ENCODE results near the gene WHRN.

WHRN gene

DNA sequence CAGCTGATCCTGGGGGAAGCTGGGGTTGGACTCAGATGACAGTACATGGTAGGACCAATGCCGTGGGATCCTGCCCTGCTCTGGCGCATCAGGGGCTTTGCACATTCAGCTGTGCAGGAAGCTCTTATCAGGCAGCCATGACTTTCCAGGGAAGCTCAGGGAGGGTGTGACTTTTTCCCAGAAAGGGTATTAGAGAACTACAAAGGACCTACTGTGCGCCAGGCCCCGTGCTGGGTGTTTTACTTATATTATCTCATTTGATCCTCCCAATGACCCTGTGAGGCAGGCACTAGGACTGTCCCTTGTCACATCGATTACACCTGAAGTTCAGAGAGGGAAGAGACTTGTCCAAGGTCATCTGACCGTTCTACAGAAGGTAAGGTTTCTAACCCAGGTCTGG is 93.8 kb downstream of the WHRN start:
- H3K27ac ChIP-seq (ENCODE audit: low read length), result no peak overlapping the region
- H3K36me3 ChIP-seq (ENCODE audit: control insufficient read depth, low read depth, low read length), result no peaks in the 10 kb centered on the region
- no peak overlapping the region for H3K9ac ChIP-seq (ENCODE audit: low read length)
- H3K4me1 ChIP-seq (ENCODE audit: control insufficient read depth, low read depth, low read length), result peaks cover 10% of the 10 kb centered on the region
- no peaks in the 10 kb centered on the region for H3K27me3 ChIP-seq (ENCODE audit: control insufficient read depth, insufficient read depth, low read length)
- H3K4me3 ChIP-seq (ENCODE audit: low read length), result no peak overlapping the region
- H3K9me3 ChIP-seq (ENCODE audit: control insufficient read depth, low read depth, low read length), result no peaks in the 10 kb centered on the region

GRCh38 chr9:114410910-114411309 is 94.4 kb downstream of the WHRN start:
- Histone ChIP-seq H3K9me3 (ENCODE audit: control insufficient read depth, low read depth, low read length) (no peaks in the 10 kb centered on the region), H3K27me3 (ENCODE audit: control insufficient read depth, insufficient read depth, low read length) (no peaks in the 10 kb centered on the region), H3K27ac (ENCODE audit: low read length) (no peak overlapping the region), H3K9ac (ENCODE audit: low read length) (no peak overlapping the region), H3K4me3 (ENCODE audit: low read length) (no peak overlapping the region), H3K36me3 (ENCODE audit: control insufficient read depth, low read depth, low read length) (no peaks in the 10 kb centered on the region), H3K4me1 (ENCODE audit: control insufficient read depth, low read depth, low read length) (peaks cover 10% of the 10 kb centered on the region)

DNA sequence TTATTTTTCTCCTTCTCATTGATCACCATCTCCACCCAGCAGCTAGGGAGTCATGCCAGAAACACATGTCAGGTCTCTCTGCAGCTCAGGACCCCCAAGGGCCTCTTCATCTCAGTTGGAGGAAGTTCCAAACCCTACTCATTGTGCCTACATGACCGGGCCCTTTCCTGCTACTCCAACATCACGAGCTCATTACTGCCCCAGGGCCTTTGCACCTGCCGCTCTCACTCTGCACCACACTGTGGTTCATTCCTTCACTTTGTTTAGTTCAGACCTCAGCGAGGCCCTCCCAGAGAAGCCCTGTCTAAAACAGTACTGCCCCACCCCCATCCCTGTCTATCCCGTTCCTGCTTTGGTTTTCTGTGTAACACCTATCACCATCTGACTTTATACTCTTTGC is 95.4 kb downstream of the WHRN start:
- H3K9me3 ChIP-seq (ENCODE audit: control insufficient read depth, low read depth, low read length), result no peaks in the 10 kb centered on the region
- H3K27me3 ChIP-seq (ENCODE audit: control insufficient read depth, insufficient read depth, low read length), result no peaks in the 10 kb centered on the region
- H3K9ac ChIP-seq (ENCODE audit: low read length), result no peak overlapping the region
- H3K27ac ChIP-seq (ENCODE audit: low read length), result no peak overlapping the region
- peaks cover 10% of the 10 kb centered on the region for H3K4me1 ChIP-seq (ENCODE audit: control insufficient read depth, low read depth, low read length)
- H3K4me3 ChIP-seq (ENCODE audit: low read length), result no peak overlapping the region
- H3K36me3 ChIP-seq (ENCODE audit: control insufficient read depth, low read depth, low read length), result no peaks in the 10 kb centered on the region

DNA sequence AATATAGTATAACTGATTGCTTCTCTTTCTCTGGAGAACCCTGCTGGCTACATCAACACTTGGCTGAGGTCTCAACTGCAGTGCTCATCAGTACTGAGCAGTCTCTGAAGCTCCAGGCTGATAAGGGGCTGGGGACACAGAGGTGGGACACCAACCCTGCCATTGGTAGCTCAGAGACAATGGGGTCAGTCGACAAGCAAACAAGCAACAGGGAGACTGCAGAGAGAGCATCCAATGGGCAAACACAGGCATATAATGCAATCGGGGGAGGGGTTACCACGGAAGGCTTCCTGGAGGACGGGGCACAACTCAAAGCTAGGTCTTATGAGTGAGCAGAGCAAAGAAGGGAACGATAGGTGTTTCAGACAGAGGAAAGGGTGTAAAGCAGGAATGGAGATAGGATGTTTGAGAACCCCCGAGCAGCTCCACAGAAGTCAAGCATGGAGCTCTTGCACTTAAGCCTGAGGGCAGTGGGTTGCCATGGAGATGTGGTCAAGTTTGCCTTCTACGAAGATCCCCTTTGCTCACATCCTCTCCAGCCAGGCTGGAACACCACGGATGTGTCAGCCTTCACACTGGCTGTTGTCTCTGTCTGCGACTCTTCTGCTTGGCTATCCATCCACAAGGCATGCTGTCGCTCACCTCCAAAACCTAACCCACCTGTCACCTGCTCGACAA is 96.0 kb downstream of the WHRN start:
- Histone ChIP-seq H3K4me3 (ENCODE audit: low read length) (no peak overlapping the region), H3K27ac (ENCODE audit: low read length) (no peak overlapping the region), H3K9me3 (ENCODE audit: control insufficient read depth, low read depth, low read length) (no peaks in the 10 kb centered on the region), H3K36me3 (ENCODE audit: control insufficient read depth, low read depth, low read length) (no peaks in the 10 kb centered on the region), H3K9ac (ENCODE audit: low read length) (no peak overlapping the region), H3K4me1 (ENCODE audit: control insufficient read depth, low read depth, low read length) (peaks cover 10% of the 10 kb centered on the region), H3K27me3 (ENCODE audit: control insufficient read depth, insufficient read depth, low read length) (no peaks in the 10 kb centered on the region)

DNA sequence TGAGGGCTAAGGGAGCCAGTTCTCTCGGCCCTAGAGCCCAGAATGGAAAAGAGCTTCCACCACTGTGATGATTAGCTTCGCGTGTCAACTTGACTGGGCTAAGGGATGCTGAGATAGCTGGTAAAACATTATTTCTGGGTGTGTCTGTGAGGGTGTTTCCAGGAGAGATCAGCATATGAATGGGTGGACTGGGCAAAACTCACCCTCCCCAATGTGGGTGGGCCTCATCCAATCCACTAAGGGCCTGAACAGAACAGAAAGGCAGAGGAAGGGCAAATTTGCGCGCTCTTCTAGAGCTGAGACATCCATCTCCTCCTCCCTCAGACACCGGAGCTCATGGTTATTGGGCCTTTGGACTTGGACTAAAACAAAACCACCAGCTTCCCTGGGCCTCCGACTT is 96.6 kb downstream of the WHRN start:
- H3K9ac ChIP-seq (ENCODE audit: low read length), result no peak overlapping the region
- no peaks in the 10 kb centered on the region for H3K27me3 ChIP-seq (ENCODE audit: control insufficient read depth, insufficient read depth, low read length)
- no peak overlapping the region for H3K4me3 ChIP-seq (ENCODE audit: low read length)
- H3K9me3 ChIP-seq (ENCODE audit: control insufficient read depth, low read depth, low read length), result no peaks in the 10 kb centered on the region
- H3K4me1 ChIP-seq (ENCODE audit: control insufficient read depth, low read depth, low read length), result peaks cover 5% of the 10 kb centered on the region
- H3K36me3 ChIP-seq (ENCODE audit: control insufficient read depth, low read depth, low read length), result no peaks in the 10 kb centered on the region
- H3K27ac ChIP-seq (ENCODE audit: low read length), result no peak overlapping the region

- Histone ChIP-seq H3K27ac (ENCODE audit: low read length) (no peak overlapping the region), H3K4me1 (ENCODE audit: control insufficient read depth, low read depth, low read length) (peaks cover 4% of the 10 kb centered on the region), H3K9ac (ENCODE audit: low read length) (no peak overlapping the region), H3K27me3 (ENCODE audit: control insufficient read depth, insufficient read depth, low read length) (no peaks in the 10 kb centered on the region), H3K36me3 (ENCODE audit: control insufficient read depth, low read depth, low read length) (no peaks in the 10 kb centered on the region), H3K9me3 (ENCODE audit: control insufficient read depth, low read depth, low read length) (no peaks in the 10 kb centered on the region), H3K4me3 (ENCODE audit: low read length) (no peak overlapping the region)
These were observed 97.4 kb downstream of the WHRN start for GRCh38 chr9:114407889-114408288.

DNA sequence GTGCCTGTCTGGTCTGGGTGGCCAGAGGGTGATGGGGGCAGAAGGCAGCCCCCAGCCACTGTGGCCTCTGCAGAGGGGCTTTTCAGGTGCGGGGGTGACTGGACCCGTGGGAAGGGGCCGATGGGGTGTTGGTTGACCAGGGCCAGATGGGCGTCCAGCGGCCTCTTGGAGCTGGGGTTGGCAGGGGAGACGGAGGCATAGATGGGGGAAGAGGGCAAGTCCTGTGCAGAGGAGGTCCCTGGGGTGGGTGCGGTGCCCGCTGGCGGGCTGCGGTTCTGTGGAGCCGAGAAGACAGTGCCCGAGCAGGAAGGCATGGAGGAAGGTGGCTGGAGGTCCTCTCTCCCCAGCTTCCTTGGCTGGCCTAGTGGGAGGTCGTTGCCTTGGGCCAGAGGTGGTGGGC is 98.8 kb downstream of the WHRN start:
- H3K4me1 ChIP-seq (ENCODE audit: control insufficient read depth, low read depth, low read length), result peaks cover 4% of the 10 kb centered on the region
- H3K27me3 ChIP-seq (ENCODE audit: control insufficient read depth, insufficient read depth, low read length), result no peaks in the 10 kb centered on the region
- H3K9ac ChIP-seq (ENCODE audit: low read length), result no peak overlapping the region
- no peaks in the 10 kb centered on the region for H3K36me3 ChIP-seq (ENCODE audit: control insufficient read depth, low read depth, low read length)
- no peak overlapping the region for H3K4me3 ChIP-seq (ENCODE audit: low read length)
- no peak overlapping the region for H3K27ac ChIP-seq (ENCODE audit: low read length)
- H3K9me3 ChIP-seq (ENCODE audit: control insufficient read depth, low read depth, low read length), result no peaks in the 10 kb centered on the region

GRCh38 chr9:114405294-114406034 is 99.8 kb downstream of the WHRN start:
- no peaks in the 10 kb centered on the region for H3K36me3 ChIP-seq (ENCODE audit: control insufficient read depth, low read depth, low read length)
- no peaks in the 10 kb centered on the region for H3K9me3 ChIP-seq (ENCODE audit: control insufficient read depth, low read depth, low read length)
- H3K27ac ChIP-seq (ENCODE audit: low read length), result no peak overlapping the region
- no peak overlapping the region for H3K9ac ChIP-seq (ENCODE audit: low read length)
- H3K4me3 ChIP-seq (ENCODE audit: low read length), result no peak overlapping the region
- H3K4me1 ChIP-seq (ENCODE audit: control insufficient read depth, low read depth, low read length), result peaks cover 4% of the 10 kb centered on the region
- H3K27me3 ChIP-seq (ENCODE audit: control insufficient read depth, insufficient read depth, low read length), result no peaks in the 10 kb centered on the region

DNA sequence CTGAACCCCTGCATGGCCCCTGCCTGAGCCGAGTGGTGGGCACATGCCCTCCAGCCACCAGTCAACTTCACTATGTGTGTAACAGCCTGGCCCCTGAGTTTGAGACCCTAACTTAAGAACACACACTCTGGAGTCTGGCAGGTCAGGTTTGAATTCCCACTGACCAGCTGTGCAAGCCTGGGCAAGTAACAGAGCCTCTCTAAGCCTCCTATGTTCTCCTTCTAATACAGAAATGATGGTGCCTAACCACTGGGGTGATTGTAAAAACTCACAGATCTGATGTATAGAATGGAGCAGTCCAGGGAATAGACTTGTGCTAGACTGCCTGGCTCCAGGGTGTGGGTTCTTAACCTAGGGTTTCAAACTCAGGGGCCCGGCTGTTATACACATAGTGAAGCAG is 100.7 kb downstream of the WHRN start:
- Histone ChIP-seq H3K9me3 (ENCODE audit: control insufficient read depth, low read depth, low read length) (no peaks in the 10 kb centered on the region), H3K27me3 (ENCODE audit: control insufficient read depth, insufficient read depth, low read length) (no peaks in the 10 kb centered on the region), H3K9ac (ENCODE audit: low read length) (no peak overlapping the region), H3K4me3 (ENCODE audit: low read length) (no peak overlapping the region), H3K36me3 (ENCODE audit: control insufficient read depth, low read depth, low read length) (no peaks in the 10 kb centered on the region), H3K4me1 (ENCODE audit: control insufficient read depth, low read depth, low read length) (peaks cover 4% of the 10 kb centered on the region), H3K27ac (ENCODE audit: low read length) (no peak overlapping the region)

DNA sequence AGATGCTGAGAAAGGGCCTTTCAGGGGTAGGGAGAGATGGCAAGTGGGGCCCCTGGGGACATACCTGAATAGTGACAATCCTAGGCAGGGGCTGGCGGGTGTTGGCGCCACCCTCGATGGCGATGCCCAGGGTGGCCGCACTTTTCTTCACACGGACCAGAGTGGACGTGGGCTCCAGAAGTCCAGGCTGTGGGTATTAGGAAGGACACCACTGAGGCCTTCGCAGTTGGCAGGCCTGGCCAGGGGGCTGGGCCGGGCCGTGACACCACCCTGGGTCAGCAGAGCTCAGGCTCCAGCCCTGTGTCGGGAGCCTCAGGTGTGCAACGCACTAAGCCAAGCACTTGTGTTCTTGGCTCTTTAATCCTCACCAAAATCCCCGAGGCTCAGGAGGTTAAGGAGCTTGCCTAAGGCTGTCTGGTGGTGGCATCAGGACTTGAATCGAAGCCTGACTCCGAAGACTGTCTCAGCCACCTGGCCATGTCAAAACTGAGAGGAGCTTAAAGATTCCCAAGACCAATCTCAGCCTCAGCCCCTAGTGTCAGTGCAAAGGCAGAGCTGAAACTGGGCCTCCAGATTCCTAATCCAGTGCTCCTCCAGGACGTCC is 102.0 kb downstream of the WHRN start:
- Histone ChIP-seq H3K27ac (ENCODE audit: low read length) (no peak overlapping the region), H3K36me3 (ENCODE audit: control insufficient read depth, low read depth, low read length) (no peaks in the 10 kb centered on the region), H3K4me3 (ENCODE audit: low read length) (no peak overlapping the region), H3K9ac (ENCODE audit: low read length) (no peak overlapping the region), H3K4me1 (ENCODE audit: control insufficient read depth, low read depth, low read length) (no peaks in the 10 kb centered on the region), H3K27me3 (ENCODE audit: control insufficient read depth, insufficient read depth, low read length) (no peaks in the 10 kb centered on the region), H3K9me3 (ENCODE audit: control insufficient read depth, low read depth, low read length) (no peaks in the 10 kb centered on the region)

- Histone ChIP-seq H3K27ac (ENCODE audit: low read length) (no peak overlapping the region), H3K4me3 (ENCODE audit: low read length) (no peak overlapping the region), H3K36me3 (ENCODE audit: control insufficient read depth, low read depth, low read length) (no peaks in the 10 kb centered on the region), H3K4me1 (ENCODE audit: control insufficient read depth, low read depth, low read length) (peaks cover 10% of the 10 kb centered on the region), H3K27me3 (ENCODE audit: control insufficient read depth, insufficient read depth, low read length) (no peaks in the 10 kb centered on the region), H3K9me3 (ENCODE audit: control insufficient read depth, low read depth, low read length) (no peaks in the 10 kb centered on the region), H3K9ac (ENCODE audit: low read length) (no peak overlapping the region)
These were observed 103.9 kb downstream of the WHRN start for GRCh38 chr9:114401344-114401743.

DNA sequence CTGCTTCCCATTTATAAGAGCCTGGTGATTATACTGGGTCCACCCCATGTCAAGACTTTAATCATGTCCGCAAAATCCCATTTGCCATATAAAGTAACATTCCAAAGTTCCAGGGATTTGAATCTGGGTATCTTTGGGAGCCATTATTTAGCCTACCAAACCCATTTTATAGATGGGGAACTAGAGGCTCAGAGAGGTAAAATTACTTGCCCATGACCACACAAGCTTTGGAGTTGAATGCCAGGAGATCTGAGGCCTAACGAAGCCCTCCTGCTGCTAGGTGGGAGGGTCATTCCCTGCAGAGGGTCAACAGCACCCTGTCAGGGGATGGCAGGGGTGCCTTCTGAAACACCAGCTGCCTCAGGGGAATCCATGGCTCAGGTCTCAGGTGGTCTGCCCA is 104.5 kb downstream of the WHRN start:
- Histone ChIP-seq H3K4me3 (ENCODE audit: low read length) (no peak overlapping the region), H3K9ac (ENCODE audit: low read length) (no peak overlapping the region), H3K27ac (ENCODE audit: low read length) (no peak overlapping the region), H3K36me3 (ENCODE audit: control insufficient read depth, low read depth, low read length) (no peaks in the 10 kb centered on the region), H3K27me3 (ENCODE audit: control insufficient read depth, insufficient read depth, low read length) (no peaks in the 10 kb centered on the region), H3K4me1 (ENCODE audit: control insufficient read depth, low read depth, low read length) (peaks cover 10% of the 10 kb centered on the region), H3K9me3 (ENCODE audit: control insufficient read depth, low read depth, low read length) (no peaks in the 10 kb centered on the region)
